HG02852 (cell line): ENCODE results near the gene PTPRQ.
"Not testable (repeated sequence)": the region's sequence is repeated elsewhere in the genome, so short reads cannot be mapped to it uniquely, and the experiment has no call there.

ENCODE experiments used
- ATAC-seq: cut with Tn5 transposase; IDR thresholded peaks from one replicate; pipeline ENCODE4 v1.9.1; 2021; ENCODE audit warnings: mild to moderate bottlenecking, moderate library complexity; ENCODE audit not compliant: unreplicated experiment

The PTPRQ gene

GRCh38 chr12:80469681-80470080, 25.6 kb downstream of the PTPRQ start:
- no peak for ATAC-seq

- no peak for ATAC-seq
Observed at GRCh38 chr12:80470403-80470802, 26.4 kb downstream of the PTPRQ start.

GRCh38 chr12:80472236-80472635, 28.2 kb downstream of the PTPRQ start:
- ATAC-seq = no peak

GRCh38 chr12:80472911-80473500, 29.0 kb downstream of the PTPRQ start:
- no peak for ATAC-seq

GRCh38 chr12:80477521-80478145, 33.6 kb downstream of the PTPRQ start:
- not testable (repeated sequence) for ATAC-seq

- no peak for ATAC-seq
Observed at GRCh38 chr12:80484746-80485145, 40.7 kb downstream of the PTPRQ start.

GRCh38 chr12:80485222-80485987, 41.4 kb downstream of the PTPRQ start:
- peak; percentile 73 for ATAC-seq

- ATAC-seq = no peak
Observed at GRCh38 chr12:80490329-80490728, 46.3 kb downstream of the PTPRQ start.

- ATAC-seq = no peak
Observed at GRCh38 chr12:80491166-80491565, 47.1 kb downstream of the PTPRQ start.

- ATAC-seq = no peak
Observed at GRCh38 chr12:80493466-80493865, 49.4 kb downstream of the PTPRQ start.

GRCh38 chr12:80494836-80495235, 50.8 kb downstream of the PTPRQ start:
- ATAC-seq = no peak

- no peak for ATAC-seq
Observed at GRCh38 chr12:80498059-80498728, 54.2 kb downstream of the PTPRQ start.

- ATAC-seq = peak; percentile 79
Observed at GRCh38 chr12:80504389-80505163, 60.5 kb downstream of the PTPRQ start.

- ATAC-seq = no peak
Observed at GRCh38 chr12:80509781-80510556, 65.9 kb downstream of the PTPRQ start.

- no peak for ATAC-seq
Observed at GRCh38 chr12:80512781-80513180, 68.7 kb downstream of the PTPRQ start.

GRCh38 chr12:80513211-80513610, 69.2 kb downstream of the PTPRQ start:
- no peak for ATAC-seq

- ATAC-seq = no peak
Observed at GRCh38 chr12:80517655-80518054, 73.6 kb downstream of the PTPRQ start.

- ATAC-seq = no peak
Observed at GRCh38 chr12:80531646-80532045, 87.6 kb downstream of the PTPRQ start.

- no peak for ATAC-seq
Observed at GRCh38 chr12:80539029-80539428, 95.0 kb downstream of the PTPRQ start.

- no peak for ATAC-seq
Observed at GRCh38 chr12:80549298-80549697, 105.3 kb downstream of the PTPRQ start.
